Upper lobe of left lung (tissue), 6 donors: ENCODE measurements around the gene GCK. TPM values are rescaled to one million over a fixed set of nuclear protein-coding genes. Genes with fewer than 3 reads are reported as not detected.
A peak's percentile ranks its signal among the peaks of the same experiment; 100 is the strongest.

ENCODE experiments used
- ATAC-seq, 2 donors: fragments of 200-7000 bp; cut with Tn5 transposase; one replicate each; pipeline ENCODE4 v1.9.1; 2022; ENCODE audit warnings: mild to moderate bottlenecking in 2 of 2, moderate library complexity in 2 of 2; ENCODE audit not compliant: low FRiP score in 2 of 2
- DNase-seq, 2 donors: peaks; one replicate each; pipeline ENCODE4 v3.0.0-alpha.2; 2019 to 2020
- H3K27ac ChIP-seq, 4 donors: fragments of 200-600 bp; sonication (generic); one replicate each; pipeline ENCODE4 v1.5.1; 2016 to 2019
- H3K27me3 ChIP-seq, 4 donors: fragments of 200-600 bp; sonication (generic); one replicate each; pipeline ENCODE4 v1.5.1; 2017 to 2019
- H3K36me3 ChIP-seq, 4 donors: fragments of 200-600 bp; sonication (generic); one replicate each; pipeline ENCODE4 v1.5.1; 2016 to 2019
- H3K4me1 ChIP-seq, 4 donors: fragments of 200-600 bp; sonication (generic); one replicate each; pipeline ENCODE4 v1.5.1; 2018 to 2019
- H3K4me3 ChIP-seq, 4 donors: fragments of 200-600 bp; sonication (generic); one replicate each; pipeline ENCODE4 v1.5.1; 2017 to 2019; ENCODE audit warnings: mild to moderate bottlenecking in 2 of 4, moderate library complexity in 1 of 4
- H3K9me3 ChIP-seq, 4 donors: fragments of 200-600 bp; sonication (generic); one replicate each; pipeline ENCODE4 v1.5.1; 2018 to 2019
- EP300 ChIP-seq, 4 donors: sonication (generic); formaldehyde crosslinking; IDR thresholded peaks; one replicate each; pipeline ENCODE4 v1.5.1; 2017; ENCODE audit warnings: antibody characterized with exemption in 4 of 4, control low read depth in 2 of 4
- POLR2A ChIP-seq, 4 donors: fragments of 450-650 bp; IDR thresholded peaks; one replicate each; pipeline ENCODE4 v1.5.1; 2016 to 2017; ENCODE audit warnings: antibody characterized with exemption in 4 of 4, mild to moderate bottlenecking in 2 of 4
- POLR2AphosphoS5 ChIP-seq, 2 donors: sonication (generic); formaldehyde crosslinking; IDR thresholded peaks; one replicate each; pipeline ENCODE4 v1.5.1; 2017; ENCODE audit warnings: antibody characterized with exemption in 2 of 2
- WGBS, 2 donors: methylation state at CpG; one replicate each; pipeline ENCODE4 v1.1.5; 2017 to 2018; 5-methylcytosine and 5-hydroxymethylcytosine counted together
- total RNA-seq, 6 donors: library from RNA; depleted of rRNA in 4 of 6; stranded (reverse); fragments of >200 nt in 4 of 6; gene quantifications; one replicate each; pipeline versions ENCODE4 v1.1.0 to v1.2.1, GENCODE V29; 2016 to 2021
- TF ChIP-seq, protein P1 (sequence below), 6 experiments: fragments of 450-650 bp in 4 of 6; fragments of 200-600 bp in 2 of 6; sonication (generic) in 2 of 6; IDR thresholded peaks; one replicate each; pipeline ENCODE4 v1.5.1; 2016 to 2019; ENCODE audit warnings: antibody characterized with exemption in 6 of 6
- donor health status: DM: no; HTN: no; CAD: no; lungs with moderate emphysema.
- donor health status: DM: no; HTN: yes; CAD: no; lungs with severe emphysema.

The GCK gene
- total RNA-seq, 6 donors from 2014 or later = 0.17 to 0.49 (median 0.30) TPM; not detected in 2

DNA sequence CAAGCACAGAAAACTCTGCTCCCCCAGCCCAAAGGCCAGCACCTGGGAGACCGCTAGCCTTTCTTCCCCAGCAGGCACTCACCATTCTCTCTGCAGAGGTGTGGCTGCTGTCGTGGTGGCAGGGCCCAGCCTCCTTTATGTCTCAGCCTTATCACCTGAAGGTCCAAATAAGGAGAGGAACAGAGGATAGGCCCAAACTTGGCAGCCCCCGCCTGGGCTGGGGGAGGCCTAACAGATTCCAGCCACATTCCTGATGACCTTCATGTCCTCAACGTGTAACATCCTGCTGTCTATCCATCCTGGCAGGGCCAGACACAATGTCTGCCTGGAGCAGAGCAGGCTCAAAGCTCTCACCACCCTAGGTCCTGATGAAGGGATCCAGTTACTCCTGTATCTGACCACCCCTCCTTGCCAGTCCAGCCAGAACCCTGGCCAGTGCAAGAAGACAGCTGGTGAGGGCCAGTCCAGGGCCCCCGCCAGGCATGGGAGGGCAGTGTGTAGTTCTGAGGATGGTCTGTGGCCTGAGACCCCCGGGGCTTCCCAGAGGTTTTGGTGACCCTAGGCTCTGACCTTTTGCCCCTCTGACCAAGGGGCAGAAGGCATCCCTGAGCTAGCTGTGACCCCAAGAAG, 47.9 kb downstream of the GCK start, which contains the start of gene MYL7:
Gene MYL7, minus strand, starts transcription at position 112 of the 630 bp plus-strand sequence. Its CDS starts 27 bp downstream, at position 85.
- Histone ChIP-seq H3K27me3 (peaks cover 0 to 10% (median 2%) of the 10 kb centered on the region in 4 donors), H3K27ac (no peak within 1 kb of the TSS), H3K4me3 (no peak within 1 kb of the TSS), H3K9me3 (no peaks in the 10 kb centered on the region), H3K4me1 (peaks cover 7 to 13% (median 13%) of the 10 kb centered on the region in 4 donors), H3K36me3 (no peaks in the 10 kb centered on the region)
- 67 to 79% methylated on average over 3 to 6 of the region's 6 CpGs for WGBS, 2 donors
- ATAC-seq (no peak), DNase-seq (no peak)
- TF ChIP-seq POLR2AphosphoS5 (IDR thresholded peaks at IDR 0.05) = no peak
- TF ChIP-seq, protein P1, sequence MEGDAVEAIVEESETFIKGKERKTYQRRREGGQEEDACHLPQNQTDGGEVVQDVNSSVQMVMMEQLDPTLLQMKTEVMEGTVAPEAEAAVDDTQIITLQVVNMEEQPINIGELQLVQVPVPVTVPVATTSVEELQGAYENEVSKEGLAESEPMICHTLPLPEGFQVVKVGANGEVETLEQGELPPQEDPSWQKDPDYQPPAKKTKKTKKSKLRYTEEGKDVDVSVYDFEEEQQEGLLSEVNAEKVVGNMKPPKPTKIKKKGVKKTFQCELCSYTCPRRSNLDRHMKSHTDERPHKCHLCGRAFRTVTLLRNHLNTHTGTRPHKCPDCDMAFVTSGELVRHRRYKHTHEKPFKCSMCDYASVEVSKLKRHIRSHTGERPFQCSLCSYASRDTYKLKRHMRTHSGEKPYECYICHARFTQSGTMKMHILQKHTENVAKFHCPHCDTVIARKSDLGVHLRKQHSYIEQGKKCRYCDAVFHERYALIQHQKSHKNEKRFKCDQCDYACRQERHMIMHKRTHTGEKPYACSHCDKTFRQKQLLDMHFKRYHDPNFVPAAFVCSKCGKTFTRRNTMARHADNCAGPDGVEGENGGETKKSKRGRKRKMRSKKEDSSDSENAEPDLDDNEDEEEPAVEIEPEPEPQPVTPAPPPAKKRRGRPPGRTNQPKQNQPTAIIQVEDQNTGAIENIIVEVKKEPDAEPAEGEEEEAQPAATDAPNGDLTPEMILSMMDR (IDR thresholded peaks at IDR 0.05) = no peak

DNA sequence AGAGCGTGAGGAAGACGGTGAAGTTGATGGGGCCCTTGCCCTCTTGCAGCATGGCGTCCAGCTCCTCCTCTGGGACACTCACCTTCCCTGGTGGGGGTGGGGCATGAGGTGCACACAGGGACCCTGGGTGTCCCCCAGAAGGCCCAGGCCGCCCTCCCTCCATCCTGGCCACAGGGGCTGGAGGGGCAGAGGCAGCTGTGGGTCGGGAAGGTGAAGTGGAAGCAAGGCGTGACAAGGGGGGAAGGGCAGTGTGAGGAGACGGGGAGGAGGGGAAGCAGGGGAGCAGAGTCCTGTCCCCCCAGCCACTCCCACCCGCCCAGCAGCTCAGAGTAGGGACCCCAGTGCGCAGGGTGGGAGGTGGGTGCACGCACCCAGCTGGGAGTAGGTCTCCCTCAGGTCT, 48.9 kb downstream of the GCK start:
- peak in 1 of 2 donors; percentile 46 for DNase-seq
- peaks cover 0 to 2% (median under 1%) of the 10 kb centered on the region in 4 donors for H3K27me3 ChIP-seq
- 80 to 89% methylated on average over 10 of the region's 10 CpGs for WGBS, 2 donors
- H3K36me3 ChIP-seq = no peaks in the 10 kb centered on the region
- no peak overlapping the region for H3K27ac ChIP-seq
- H3K9me3 ChIP-seq = no peaks in the 10 kb centered on the region
- no peak overlapping the region for H3K4me3 ChIP-seq
- no peak for TF ChIP-seq POLR2A (IDR thresholded peaks at IDR 0.05)
- TF ChIP-seq, protein P1 (IDR thresholded peaks at IDR 0.05) = no peak
- no peak for TF ChIP-seq POLR2AphosphoS5 (IDR thresholded peaks at IDR 0.05)
- no peak for TF ChIP-seq EP300 (IDR thresholded peaks at IDR 0.05)
- peaks cover 0 to 3% (median 3%) of the 10 kb centered on the region in 4 donors for H3K4me1 ChIP-seq
- no peak for ATAC-seq

DNA sequence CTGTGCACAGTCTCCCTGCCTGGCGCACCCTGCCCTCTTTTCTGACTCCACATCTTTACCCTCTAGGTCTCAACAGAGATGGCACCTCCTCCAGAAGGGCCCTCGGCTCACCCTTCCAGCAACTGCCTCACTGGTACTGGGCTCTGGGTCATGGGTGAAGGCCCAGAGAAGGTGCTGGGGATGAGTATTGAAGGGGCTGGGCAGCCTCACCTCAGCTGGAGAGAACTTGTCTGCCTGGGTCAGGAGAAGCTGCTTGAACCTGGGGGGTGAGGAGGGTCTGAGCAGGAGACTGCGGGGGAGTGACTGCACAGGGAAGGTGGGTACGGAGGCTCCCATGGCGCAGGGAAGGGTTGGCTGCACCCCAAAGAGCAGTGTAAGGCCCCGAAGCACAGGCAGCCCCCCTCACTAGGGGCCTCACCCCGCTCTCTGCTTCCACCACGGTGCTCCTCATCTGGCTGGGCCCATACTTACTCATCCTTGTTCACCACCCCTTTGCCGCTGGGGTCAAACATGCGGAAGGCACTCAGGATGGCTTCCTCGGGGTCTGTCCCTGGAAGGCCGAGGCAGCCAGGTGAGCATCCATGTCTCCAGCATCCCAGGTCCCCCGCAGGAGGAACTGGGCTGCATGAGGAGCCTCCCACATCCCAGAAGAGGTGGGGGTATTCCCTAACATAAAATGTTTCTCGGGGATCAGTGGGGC, 49.8 kb downstream of the GCK start:
- TF ChIP-seq POLR2AphosphoS5 (IDR thresholded peaks at IDR 0.05) = no peak
- TF ChIP-seq, protein P1 (IDR thresholded peaks at IDR 0.05) = no peak
- no peak for TF ChIP-seq EP300 (IDR thresholded peaks at IDR 0.05)
- no peak for TF ChIP-seq POLR2A (IDR thresholded peaks at IDR 0.05)
- H3K27me3 ChIP-seq = no peaks in the 10 kb centered on the region
- H3K9me3 ChIP-seq = no peaks in the 10 kb centered on the region
- no peaks in the 10 kb centered on the region for H3K36me3 ChIP-seq
- ATAC-seq (no peak), DNase-seq (no peak)
- no peak overlapping the region for H3K4me3 ChIP-seq
- H3K27ac ChIP-seq = no peak overlapping the region
- 93% methylated on average over 9 to 12 of the region's 14 CpGs for WGBS, 2 donors
- H3K4me1 ChIP-seq = no peaks in the 10 kb centered on the region

DNA sequence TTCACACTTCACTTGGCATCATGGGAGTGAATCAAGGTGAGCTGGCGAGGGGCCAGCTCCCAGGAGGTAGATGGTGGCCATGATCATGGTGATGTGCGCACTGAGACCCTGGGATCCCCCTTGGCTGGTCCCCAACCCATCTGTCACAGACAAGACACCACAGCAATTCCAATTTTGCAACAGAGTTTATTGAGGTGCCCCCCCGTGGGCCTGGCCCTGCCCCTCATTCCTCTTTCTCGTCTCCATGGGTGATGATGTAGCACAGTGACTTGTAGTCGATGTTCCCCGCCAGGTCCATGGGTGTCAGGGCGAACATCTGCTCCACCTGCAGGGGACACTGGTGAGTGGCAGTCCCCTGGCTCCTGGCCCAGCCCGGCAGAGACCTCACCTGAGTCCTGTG, 50.5 kb downstream of the GCK start:
- Histone ChIP-seq H3K9me3 (no peaks in the 10 kb centered on the region), H3K36me3 (no peaks in the 10 kb centered on the region), H3K27me3 (no peaks in the 10 kb centered on the region), H3K27ac (no peak overlapping the region), H3K4me1 (no peaks in the 10 kb centered on the region), H3K4me3 (no peak overlapping the region)
- 82 to 83% methylated on average over 8 of the region's 8 CpGs for WGBS, 2 donors
- TF ChIP-seq POLR2AphosphoS5 (IDR thresholded peaks at IDR 0.05) = no peak
- TF ChIP-seq, protein P1 (IDR thresholded peaks at IDR 0.05) = no peak
- TF ChIP-seq EP300 (IDR thresholded peaks at IDR 0.05) = no peak
- no peak for TF ChIP-seq POLR2A (IDR thresholded peaks at IDR 0.05)
- ATAC-seq (no peak), DNase-seq (no peak)
